ENCODE measurements around the gene PARD6B.
"Not testable (repeated sequence)": the region's sequence is repeated elsewhere in the genome, so short reads cannot be mapped to it uniquely, and the experiment has no call there.

The PARD6B gene

DNA sequence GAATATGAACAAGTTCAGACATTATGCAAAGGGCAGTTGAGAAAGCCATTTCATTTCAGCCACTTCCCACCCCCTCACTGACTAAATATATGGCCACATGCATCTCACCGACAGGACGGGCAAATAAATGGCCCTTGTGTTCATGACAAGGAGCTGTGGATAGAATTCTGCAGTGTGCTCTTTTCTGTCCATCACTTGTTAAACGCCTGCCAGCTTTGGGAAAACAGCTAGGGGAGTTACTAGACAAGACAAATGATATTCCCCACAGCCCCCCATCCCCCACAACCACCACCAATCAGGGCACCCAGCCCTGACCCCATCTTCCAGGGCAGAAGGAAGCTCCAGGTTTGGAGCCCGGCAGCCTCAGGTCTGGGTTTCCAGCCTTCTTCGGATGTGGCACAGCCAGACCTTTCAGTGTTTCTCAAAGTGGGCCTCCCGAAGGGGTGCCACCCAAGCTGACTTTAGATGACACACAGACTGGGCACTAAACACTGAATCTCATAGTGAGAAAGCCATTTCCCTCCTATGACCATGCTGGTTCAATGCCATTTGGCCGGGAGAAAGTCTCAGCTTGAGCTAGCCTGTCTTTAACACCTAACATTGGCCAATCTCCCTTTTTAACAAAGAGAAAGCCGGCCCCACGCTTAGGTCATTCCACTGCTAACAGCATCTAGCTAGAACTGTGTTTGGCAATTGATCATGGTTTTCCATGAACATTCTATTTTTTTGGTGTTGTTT is 36.1 kb upstream of the PARD6B start:
- H3K4me3 ChIP-seq (ENCODE audit: low read depth, low read length) = no peak overlapping the region
- TF ChIP-seq, protein P1, sequence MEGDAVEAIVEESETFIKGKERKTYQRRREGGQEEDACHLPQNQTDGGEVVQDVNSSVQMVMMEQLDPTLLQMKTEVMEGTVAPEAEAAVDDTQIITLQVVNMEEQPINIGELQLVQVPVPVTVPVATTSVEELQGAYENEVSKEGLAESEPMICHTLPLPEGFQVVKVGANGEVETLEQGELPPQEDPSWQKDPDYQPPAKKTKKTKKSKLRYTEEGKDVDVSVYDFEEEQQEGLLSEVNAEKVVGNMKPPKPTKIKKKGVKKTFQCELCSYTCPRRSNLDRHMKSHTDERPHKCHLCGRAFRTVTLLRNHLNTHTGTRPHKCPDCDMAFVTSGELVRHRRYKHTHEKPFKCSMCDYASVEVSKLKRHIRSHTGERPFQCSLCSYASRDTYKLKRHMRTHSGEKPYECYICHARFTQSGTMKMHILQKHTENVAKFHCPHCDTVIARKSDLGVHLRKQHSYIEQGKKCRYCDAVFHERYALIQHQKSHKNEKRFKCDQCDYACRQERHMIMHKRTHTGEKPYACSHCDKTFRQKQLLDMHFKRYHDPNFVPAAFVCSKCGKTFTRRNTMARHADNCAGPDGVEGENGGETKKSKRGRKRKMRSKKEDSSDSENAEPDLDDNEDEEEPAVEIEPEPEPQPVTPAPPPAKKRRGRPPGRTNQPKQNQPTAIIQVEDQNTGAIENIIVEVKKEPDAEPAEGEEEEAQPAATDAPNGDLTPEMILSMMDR (IDR thresholded peaks at IDR 0.05; ENCODE audit: low read depth, low read length) = no peak

DNA sequence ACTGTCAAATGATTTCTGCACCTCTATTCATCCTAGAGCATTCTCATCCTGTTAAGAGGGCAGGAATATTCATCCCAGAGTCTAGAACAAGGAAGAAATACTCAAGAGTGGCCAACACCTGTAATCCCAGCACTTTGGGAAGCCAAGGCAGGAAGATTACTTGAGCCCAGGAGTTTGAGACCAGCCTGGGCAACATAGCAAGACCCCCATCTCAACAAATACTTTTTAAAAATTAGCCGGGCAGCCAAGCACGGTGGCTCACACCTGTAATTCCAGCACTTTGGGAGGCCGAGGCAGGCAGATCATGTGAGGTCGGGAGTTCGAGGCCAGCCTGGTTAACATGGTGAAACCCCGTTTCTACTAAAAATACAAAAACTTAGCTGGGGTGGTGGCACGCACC is 33.1 kb upstream of the PARD6B start:
- H3K4me3 ChIP-seq (ENCODE audit: low read depth, low read length) = not testable (repeated sequence)

DNA sequence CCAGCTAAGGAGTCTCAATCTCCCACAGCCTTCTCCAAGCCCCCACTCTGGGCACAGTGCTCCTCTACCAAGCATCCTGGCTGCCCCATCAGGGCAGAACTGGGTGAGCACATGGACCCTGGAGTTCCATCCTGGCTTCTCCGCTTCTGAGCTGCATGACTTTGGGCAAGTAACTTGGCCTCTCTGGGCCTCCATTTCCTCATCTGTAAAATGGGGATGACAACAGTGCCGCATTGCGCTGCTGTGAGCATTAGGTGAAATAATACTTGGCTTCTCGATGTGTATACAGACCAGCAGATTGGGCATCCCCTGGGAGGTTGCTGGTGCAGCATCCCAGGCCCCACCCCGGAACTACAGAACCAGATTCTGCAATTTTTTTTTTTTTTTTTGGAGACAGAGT is 31.7 kb upstream of the PARD6B start:
- no peak overlapping the region for H3K4me3 ChIP-seq (ENCODE audit: low read depth, low read length)
- TF ChIP-seq, protein P1 (IDR thresholded peaks at IDR 0.05; ENCODE audit: low read depth, low read length) = no peak

DNA sequence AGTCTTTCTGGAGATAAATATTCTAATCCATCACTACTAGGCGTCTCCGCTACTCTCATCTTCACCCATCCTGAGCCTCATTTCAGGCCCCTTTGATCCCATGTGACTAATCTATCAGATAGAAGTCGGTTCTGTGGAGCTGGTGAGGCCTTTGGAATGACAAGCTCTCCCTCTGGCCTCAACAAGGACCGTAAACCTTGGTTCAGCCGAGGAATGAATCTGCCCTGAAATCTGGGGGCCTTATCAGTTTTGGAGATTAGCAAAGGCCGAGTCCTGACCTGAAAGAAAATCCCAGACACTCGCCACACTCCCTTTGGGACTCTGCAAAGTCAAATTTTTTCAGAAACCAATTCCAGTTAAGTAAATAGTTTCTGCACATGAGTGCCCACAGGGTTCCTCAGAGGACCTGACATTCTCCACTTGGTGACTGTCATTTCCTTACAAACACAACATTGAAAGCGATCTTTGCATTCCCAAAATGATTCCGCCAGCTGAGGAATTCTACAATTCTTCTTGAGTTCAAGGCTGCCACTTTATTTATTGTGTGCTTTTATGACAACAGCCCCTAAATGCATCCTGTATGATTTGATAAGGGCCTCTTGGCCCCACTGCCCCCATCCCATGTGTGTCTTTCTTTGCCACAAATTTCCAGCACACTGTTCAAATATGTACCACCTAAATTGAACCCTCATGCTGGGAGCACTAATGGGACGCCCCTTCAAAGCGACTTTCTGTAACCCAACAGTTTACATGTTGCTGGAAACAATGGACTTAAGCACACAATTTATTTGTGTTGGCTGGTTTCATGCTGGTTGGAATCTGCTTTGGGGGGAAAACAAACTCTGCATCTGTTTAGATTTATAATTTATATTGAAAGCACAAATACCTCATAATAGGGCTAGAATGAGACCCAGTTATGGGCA is 30.1 kb upstream of the PARD6B start:
- TF ChIP-seq, protein P1 (IDR thresholded peaks at IDR 0.05; ENCODE audit: low read depth, low read length) = no peak

DNA sequence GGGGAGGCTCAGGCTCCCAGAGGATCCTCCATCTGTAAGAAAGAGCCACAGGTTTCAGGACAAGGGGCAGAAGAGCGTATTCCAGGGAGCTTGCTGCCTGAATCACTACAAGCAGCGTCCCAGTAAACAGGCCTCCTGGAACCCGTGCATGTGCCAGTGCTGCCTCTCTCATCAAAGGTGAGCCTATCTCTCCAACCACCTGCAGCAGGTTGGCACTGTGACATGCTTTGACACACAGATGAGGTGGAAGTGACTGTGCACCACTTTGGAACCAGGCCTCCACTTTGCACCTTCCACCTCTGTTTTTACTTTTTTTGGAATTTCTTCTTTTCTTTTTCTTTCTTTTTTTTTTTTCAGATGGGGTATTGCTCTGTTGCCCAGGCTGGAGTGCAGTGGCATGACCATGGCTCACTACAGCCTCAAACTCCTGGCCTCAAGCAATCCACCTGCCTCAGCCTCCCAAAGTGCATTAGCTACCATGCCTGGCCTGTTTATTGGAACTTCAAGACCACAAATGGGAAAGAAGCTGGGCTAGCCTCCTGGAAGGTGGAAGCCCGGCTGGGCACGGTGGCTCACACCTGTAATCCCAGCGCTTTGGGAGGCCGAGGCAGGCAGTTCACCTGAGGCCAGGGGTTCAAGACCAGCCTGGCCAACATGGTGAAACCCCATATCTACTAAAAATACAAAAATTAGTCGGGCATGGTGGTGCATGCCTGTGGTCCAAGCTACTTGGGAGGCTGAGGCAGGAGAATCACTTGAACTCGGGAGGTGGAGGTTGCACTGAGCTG is 27.5 kb upstream of the PARD6B start:
- H3K4me3 ChIP-seq (ENCODE audit: low read depth, low read length) = not testable (repeated sequence)

More for the DNA sequence above, 30.1 kb upstream of the PARD6B start:
- H3K4me3 ChIP-seq (ENCODE audit: low read depth, low read length) = no peak overlapping the region

DNA sequence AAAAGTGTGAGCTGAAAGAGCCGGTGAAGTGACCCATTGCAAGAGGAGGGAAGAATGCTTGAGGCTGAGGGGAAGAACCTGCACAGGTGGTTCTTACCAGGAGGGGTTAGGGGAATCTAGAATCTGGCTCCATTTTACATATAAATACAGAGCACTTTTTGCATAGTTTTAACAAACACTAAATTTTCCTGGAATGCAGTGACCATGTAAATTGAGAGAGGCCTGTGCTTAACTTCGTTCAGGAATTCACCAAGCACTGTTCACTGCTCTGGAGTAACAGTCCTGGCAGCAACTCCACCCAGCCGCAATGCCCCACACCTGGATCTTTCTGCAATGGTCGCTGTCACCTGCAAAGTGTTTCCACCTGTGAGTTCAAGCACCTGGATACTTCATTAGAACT is 26.9 kb upstream of the PARD6B start:
- H3K4me3 ChIP-seq (ENCODE audit: low read depth, low read length) = no peak overlapping the region
- TF ChIP-seq, protein P1 (IDR thresholded peaks at IDR 0.05; ENCODE audit: low read depth, low read length) = no peak

DNA sequence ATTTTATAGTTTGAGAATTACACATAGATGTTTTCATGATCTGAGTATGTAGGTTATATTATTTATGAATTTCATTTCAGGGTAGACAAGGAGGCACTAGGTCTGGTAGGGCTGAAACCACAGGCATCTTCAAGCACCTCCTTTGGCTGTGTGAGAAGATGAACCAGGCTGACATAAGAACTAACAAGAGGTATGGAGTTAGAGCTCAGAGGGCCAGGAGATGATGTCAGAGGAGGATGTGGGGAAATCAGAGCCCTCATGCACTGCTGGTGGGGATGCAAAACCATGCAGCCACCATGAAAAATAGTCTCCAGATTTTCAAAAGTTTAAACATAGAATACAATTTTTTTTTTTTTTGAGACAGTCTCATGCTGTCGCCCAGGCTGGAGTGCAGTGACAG is 26.4 kb upstream of the PARD6B start:
- TF ChIP-seq, protein P1 (IDR thresholded peaks at IDR 0.05; ENCODE audit: low read depth, low read length) = no peak
- no peak overlapping the region for H3K4me3 ChIP-seq (ENCODE audit: low read depth, low read length)

All from WI38 (cell line).